Pons (tissue), 1 donor: ENCODE measurements around the gene TMA16.
"Not testable (repeated sequence)": the region's sequence is repeated elsewhere in the genome, so short reads cannot be mapped to it uniquely, and the experiment has no call there.

Experiments
- DNase-seq: peaks from one replicate; pipeline ENCODE4 v3.0.0-alpha.2; 2016; ENCODE audit warnings: low spot score

The TMA16 gene

DNA sequence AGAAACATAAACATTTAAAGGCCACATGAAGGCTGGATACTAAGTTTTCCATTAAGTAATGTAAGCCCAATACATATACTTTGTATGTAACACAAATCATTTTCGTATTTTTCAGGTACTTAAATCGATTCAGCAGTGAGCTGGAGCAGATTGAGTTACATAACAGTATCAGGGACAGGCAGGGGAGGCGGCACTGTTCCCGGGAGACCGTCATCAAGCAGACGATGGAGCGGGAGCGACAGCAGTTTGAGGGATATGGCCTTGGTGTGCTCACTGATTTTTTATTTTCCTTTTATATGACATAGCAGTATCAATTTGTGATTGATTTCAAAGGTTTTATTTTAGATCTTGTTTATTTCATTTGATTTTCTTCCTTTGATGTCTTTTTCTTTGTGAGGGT lies 20.7 kb downstream of the TMA16 start:
- no peak for DNase-seq

DNA sequence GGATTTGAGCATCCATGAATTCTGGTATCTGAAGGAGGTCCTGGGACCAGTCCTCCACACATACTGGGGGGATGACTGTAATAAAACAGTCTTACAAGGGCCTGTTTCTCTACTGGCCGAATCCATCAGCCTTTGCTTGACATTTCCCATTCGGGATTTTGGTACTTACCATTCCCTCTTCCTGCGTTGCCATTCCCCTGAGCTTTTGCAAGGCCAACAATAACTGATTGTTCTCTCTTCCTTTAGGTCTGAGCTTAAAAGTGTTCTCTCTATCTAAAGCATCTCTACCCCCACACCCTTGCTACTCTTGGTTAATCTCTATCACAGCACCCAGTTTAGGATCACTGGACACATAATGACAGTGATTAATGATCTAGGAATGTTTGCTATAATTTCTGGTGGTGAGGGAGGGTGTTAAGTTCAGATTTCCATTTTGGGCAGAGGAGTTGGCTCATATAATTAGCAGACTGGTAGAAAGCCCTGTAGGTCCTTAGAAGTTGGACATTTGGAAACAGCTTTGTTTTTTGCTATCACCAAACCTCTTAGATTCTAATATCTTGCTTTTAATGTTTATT lies 29.4 kb downstream of the TMA16 start:
- DNase-seq = no peak

DNA sequence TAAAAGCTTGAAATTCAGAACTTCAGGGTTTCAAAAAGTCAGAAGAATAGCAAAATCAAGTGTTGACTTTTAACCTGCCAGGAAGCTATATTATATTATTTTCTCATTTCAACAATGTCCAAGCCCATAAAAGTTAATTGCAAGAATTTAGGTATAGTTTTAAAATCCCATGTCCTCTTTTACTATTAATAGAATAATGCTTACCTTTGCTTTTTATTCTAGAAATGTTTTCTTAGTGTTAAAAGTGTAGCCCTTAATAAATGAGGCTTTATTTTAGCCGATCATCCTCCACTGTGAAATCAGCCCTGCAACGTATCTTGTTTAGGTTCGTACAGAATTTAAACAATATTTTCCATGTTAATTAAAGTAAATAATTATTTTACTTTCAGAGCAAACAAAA lies 31.5 kb downstream of the TMA16 start:
- no peak for DNase-seq

DNA sequence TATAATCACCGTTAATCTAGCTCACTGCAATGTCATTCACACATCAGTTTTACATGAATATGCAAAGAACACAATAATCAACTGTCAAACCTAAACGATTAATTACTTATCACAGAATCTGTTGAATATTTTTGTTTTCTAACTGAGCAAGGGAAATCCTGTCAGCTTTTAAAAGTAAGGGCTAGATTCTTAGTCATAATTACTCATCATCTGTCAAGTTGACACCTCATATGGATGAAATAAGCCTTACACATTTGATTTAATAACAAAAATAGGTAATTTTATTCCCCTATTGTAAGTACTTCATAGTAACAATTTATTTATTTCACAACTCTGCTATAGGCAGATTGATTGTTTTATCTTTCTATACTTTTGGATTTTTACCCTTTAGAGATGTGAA lies 32.7 kb downstream of the TMA16 start:
- DNase-seq = no peak

DNA sequence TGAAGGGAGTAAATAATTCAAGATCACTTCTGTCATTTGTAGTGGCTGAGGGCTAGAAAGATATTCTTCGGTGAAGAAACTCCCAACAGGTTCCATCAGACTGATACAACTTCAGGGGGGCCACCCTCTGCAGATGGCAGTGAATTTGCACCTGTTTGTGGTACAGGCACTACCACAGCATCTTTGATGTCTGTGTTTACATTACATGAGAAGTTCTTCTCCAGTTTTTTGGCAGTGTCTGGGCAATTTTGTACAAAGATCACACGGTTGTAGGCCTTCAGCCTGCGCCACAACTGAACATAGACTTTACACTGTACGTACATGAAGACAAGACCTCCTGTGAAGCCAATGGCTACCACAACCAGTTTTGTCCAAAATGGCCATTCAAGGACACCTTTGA lies 34.2 kb downstream of the TMA16 start:
- DNase-seq = no peak

DNA sequence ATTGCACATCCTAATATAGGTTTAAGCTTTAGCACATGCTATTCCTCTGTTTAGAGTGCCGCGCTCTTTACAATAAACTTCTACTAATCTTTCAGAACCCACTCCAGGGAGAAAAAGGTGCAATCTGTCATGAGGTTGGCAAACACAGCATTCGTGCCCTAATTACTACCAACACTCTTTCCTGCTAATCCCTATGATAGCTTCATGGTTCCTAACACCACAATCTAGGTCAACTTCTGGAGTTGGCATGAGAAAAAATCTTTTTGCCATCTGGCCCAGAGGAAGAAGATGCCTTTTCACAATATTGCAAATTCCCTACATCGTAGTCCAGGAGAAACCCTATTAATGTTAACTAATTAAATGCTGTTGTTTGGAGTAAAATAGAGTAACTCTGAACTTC lies 39.6 kb downstream of the TMA16 start:
- DNase-seq = no peak

DNA sequence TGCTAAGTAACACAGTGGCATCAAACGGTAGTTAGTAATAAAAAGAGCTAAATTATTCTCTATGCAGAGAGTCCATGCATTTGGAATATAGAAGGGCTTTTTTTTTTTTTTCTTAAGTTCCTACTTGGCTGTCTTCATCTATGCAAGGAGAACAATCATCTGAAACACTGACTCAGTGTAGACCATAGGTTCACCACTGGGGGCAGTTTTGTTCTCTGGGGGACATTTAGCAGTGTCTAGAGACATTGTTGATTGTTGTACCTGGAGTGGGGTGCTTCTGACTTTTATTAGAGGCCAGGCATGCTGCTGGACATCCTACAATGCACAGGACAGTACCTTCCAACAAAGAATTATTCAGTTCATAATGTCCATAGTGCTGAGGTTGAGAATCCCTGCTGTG lies 41.2 kb downstream of the TMA16 start:
- DNase-seq = no peak

DNA sequence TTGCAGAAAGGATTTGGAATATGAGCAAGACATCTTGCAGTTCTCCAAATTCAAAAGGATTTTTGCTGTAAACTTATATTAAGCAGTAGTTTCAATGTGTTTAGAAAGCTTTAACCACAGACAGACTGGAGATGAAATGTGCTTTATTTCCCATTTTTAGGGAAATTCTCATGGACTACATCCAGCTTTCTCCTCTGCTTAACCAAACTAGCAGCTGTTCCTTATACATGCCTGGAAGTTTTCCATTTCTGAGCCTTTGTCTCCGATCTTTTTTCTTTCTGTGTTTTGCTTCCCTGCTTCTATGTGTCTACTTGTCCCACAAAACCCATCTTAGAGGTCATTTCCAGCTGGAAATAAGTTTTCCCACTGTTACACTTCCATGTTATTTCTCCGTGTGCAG lies 41.6 kb downstream of the TMA16 start:
- DNase-seq = no peak

DNA sequence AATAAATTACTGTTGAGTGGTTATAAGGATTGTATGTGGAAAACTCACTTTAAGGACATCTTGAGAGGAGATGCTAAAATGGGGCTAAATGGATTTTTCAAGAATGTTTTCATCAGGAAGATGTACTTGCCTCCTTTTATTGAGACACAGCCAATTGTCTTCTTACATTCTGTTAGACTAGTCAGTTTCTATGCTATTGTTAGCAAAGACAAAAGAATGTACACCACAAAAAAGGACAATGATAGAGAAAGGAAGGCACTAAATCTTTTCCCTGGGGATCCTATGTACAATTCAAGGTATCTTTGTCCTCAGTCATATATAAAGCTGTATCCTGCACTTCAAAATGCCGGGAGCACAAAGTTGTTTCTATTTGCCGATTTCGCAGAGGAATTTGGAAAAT lies 42.6 kb downstream of the TMA16 start:
- DNase-seq = no peak

DNA sequence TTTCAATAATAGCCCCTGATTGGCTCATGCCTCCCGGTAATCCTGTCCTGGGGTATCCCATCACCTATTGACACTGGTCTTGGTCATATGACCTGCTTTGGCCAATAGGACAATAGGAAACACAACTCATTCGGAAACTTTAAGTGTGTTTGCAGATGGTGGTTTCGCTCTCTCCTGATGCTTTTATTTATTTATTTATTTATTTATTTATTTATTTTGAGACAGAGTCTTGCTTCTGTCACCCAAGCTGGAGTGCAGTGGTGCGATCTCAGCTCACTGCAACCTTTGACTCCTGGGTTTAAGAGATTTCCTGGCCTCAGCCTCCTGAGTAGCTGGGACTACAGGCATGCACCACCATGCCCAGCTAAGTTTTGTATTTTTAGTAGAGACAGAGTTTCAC lies 44.3 kb downstream of the TMA16 start:
- DNase-seq = not testable (repeated sequence)

DNA sequence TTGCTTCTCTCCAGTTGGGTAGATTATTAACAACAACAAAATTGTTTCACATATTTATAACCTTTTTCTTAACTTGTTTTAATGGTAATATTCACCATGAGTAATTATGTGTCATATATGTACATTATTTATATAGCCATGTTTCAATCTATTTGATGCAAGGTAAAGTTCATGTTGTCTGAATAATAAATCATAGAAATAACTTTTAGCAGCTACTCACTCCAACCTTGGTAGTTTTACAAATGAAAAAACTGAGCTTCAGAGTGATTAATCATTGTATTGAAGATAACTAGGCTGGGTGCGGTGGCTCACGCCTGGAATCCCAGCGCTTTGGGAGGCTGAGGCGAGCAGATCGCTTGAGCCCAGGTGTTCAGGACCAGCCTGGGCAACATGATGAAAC lies 46.0 kb downstream of the TMA16 start:
- DNase-seq = no peak

DNA sequence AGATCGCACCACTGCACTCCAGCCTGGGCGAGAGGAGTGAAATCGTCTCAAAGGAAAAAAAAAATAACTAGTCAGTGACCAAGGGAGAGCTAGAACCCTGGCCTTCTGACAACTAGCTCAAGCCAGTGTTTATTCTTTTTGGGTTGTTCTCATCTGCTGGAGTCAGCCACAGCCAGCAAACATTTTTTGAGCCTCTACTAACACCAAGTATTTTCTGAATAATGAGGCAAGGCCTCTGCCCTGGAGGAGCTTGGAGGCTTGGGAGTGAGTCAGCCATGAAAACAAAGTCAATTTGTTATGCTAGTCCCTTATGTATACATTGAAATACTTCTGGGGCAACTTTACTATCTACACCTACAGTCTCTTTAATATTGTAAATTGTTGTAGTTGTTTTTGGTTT lies 46.5 kb downstream of the TMA16 start:
- DNase-seq = no peak

DNA sequence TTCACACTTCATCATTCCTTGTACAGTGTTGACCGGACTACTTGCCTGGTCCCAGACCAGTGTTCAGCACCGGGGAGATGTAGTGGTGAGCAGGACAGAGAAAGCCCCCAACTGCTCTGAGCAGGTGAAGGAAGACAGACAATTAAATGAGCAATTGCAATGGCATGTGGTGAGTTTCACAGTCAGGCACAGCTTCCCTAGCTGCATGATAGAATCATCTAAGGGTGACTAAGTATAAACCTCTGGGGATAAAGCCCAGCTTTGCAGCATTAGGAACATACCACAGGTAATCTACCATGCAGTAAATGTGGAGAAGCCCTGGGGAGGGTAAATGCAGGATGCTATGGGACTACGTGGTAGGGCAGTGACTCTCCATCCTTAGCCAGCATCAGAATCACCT lies 47.8 kb downstream of the TMA16 start:
- no peak for DNase-seq

DNA sequence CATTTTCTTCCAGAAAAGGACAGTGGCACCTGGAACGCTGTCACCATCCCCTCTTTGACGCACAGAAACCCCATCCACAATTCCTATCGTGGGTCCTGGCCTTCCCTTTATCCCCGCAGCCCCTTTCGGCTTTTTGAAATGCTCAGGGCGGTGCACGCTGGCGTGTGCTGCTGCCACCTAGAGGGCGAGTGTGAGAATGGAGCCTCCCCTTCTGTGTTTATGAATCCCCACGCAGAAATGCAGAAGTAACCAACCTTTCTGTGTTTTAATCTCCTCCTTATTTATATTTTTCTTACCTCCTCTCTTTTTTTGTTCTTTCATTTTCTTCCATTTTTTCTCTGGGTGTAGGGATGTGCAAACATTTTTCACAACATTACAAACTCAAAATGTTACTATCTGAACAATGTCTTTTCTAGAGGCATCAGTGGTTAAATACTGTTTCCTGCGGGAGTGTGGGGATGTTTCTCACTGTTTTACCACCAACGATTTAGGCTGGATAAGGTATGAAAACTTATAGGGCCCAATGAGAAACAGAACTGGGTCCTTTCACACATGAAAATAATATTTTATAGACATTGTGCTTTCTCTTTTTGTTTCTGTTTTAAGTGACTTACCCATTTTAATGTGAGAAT lies 50.0 kb downstream of the TMA16 start:
- DNase-seq = peak; percentile 55

DNA sequence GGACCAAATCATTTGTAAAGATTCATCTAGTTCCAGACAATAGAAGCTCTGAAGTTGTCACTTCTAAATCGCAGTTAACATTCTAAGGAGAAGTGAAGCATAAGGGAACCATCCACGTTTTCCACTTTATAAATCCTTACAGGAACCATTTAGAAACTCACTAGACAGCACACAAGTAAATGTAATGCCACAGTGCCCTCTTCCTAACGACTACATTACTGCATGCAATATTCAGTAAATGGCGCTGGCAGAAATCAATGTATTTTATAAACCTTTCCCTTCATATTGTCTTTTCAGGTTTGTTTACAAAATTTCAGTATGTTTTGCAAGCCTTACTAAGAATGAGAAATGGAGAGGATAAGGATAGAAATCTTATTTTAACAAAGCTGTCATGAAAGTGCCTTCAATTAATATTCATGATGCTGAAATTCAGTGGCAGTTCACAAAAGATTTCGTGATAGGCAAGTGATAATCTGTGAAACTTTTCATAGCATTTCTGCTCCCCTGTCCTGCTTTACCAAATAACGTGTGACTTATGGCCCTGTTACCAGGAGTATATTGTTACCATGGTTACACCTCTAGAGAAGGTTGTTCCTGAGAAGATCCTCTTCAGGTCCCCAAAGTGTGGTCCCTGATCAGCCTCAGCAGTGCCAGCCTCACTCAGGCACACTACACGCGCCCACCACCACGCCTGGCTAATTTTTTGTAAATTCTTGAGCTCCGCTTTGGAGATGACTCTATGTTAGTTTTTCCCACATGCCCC lies 54.2 kb downstream of the TMA16 start:
- peak; percentile 79 for DNase-seq

DNA sequence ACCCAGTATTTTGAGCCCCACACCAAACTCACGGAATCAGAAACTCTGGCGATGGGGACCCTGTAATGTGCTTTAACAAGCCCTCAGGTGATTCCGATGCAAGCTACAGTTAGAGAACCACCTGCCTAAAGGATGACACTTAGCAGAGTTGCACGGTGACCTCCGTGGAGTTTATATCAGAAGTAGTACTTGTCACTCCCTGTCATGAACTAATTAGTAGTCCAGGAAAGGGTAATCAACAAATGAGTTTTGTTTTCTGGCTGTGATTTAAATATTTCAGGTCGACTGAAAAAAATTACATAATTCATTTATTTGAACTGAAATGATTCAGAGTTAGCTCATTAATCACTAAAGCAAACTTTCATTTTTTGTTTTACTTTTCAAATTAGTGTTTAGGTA lies 56.4 kb downstream of the TMA16 start:
- no peak for DNase-seq

DNA sequence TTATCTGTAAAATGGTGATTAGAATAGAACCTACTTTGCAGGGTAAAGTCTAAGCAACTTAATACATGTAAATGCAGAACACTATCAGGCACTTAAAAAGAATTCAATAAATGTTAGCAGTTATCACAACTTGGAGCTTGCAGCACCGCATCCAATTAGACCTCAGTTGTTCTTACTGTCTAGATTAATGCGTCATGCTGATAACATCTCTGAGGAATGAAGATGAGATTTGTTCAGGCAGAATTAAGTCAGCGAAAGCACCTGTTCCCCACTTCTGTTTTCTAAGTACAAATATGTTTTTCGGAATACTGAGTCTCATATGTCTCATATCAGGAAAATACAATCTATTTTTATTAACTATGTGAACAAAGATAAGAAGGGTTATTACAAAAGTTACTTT lies 58.7 kb downstream of the TMA16 start:
- no peak for DNase-seq

DNA sequence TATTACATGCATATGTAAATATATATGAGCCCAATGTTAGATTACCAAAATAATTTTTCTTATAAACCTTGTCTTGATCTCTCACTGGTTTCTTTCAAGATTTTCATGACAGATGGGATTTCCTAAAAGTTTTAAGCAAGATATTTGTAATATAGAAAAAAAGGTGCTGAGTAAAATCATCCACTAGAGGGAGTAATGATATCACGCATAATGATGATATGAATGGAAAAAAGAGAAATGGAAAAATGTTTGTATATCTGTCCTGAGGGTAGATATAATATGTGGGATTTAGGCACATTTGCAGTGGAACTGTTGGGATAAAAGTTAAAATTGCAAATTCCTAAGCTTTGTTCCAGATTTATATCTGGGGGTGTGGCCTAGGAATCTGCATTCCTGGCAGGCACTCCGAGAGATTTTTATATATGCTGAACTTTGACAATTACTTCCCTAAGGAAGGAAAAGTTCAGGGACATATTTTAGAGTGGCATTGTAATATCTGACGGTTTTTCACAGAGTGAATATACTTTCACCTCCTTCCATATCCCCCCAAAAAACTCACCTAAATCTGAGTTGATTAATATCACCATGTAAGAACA lies 60.5 kb downstream of the TMA16 start:
- DNase-seq = peak; percentile 47

DNA sequence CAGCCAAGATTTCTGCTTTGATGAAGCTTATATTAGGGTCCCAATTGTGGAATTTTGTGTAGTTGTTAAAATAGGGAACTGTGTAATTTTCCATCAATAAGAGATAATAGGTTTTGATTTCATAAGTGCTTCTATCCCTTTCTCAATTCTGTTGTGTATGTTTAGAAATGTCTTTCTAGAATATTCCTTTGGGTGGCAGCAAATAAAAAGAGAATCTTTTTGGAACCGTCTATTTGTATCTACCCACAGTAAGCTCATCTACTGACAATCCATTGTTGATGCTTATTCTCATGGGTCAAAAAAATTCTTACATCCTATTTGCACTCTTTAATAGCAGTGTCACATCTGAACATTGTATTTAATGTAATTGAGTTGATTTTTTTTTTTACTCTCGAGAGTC lies 61.7 kb downstream of the TMA16 start:
- DNase-seq = peak; percentile 86

DNA sequence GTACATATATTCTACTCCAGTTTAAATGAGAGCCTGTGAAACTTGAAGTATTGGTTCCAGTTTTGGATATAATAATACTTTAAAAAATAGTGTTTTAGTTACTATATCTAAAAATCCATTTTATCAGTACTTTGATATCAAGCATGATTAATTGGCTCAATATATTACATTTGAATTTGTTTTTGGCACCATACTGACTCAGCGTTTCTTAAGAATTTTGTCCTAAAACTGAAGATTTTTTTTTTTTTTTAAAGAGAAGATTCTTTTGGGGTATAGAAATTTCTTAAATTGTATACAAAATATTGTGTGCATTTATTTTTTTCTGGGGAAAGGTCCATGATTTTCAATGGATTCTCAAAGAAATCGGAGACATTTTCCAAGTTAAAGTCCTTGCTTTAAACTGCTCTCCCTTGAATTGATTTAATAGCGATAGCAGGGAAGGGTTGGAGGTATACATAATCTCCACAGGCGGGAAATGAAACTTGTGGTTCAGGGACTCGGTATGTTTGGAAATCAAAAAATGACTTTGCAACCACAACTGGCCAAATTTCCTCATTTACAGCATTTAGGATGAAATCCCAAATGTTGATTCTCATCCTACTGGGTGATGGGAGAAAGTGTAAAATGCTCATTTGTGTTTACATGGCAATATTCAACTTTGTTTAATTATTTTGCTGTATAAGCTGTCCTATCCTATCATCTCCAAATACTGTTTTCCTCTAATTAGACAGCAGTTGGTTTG lies 62.3 kb downstream of the TMA16 start:
- DNase-seq = peak; percentile 21

DNA sequence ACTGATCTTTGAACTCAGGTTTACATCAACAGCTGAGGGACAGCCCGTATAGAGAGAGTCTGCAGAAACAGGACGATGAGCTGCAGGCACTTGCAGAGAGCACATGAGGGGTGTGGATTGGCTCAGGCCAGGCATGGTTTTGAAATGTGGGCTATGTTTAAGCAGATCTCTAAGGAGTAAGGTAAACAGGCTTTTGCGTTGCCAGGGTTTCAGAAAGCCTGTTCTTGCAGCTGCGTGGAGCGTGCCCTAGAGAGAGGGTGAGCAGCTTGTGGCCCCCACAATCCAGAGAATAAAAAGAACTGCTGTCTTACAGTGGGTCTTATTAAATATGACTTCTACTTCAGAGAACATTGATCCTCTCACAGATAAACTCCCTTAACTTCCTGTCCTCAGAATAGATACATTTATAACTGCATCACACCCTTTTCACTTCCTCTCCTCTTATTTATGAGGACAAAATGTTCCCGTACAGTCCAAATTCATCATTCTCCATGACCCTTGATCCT lies 64.1 kb downstream of the TMA16 start:
- DNase-seq = no peak

DNA sequence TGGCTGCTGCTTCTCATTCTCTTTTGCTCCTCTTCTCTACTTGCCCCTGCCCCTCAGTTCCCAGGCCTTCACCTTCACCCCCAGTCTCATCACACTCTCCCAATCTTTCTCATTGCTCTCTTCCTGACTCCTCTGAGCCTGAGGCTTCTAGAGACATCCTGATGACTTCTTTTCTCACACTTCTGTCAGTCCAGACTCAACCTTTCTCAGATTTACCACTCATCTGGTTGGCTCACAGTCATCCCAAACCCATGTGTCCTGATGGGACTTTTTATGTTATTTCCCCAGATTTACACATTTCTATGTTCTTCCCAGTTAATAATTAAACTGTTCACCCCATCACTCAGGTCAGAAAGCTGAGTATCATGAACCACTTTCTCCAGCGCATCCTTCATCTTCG lies 68.0 kb downstream of the TMA16 start:
- no peak for DNase-seq
